NOMO-1 treated with dmso at 0.1 percent for 144 hours (cell line): ENCODE results near the gene COL4A1.
"Not testable (repeated sequence)": the region's sequence is repeated elsewhere in the genome, so short reads cannot be mapped to it uniquely, and the experiment has no call there.

Experiments
- DNase-seq: peaks from one replicate; lab custom pipeline; 2025; ENCODE audit not compliant: unreplicated experiment; lab: John Stamatoyannopoulos, UW

COL4A1 gene

GRCh38 chr13:110324026-110324749 lies 17.2 kb upstream of the COL4A1 start:
- no peak for DNase-seq

- no peak for DNase-seq
These were observed 16.4 kb upstream of the COL4A1 start for GRCh38 chr13:110323172-110323891.

GRCh38 chr13:110322828-110323171 lies 15.8 kb upstream of the COL4A1 start:
- no peak for DNase-seq

GRCh38 chr13:110322126-110322827 lies 15.3 kb upstream of the COL4A1 start:
- DNase-seq: no peak

- not testable (repeated sequence) for DNase-seq
These were observed 14.6 kb upstream of the COL4A1 start for GRCh38 chr13:110321573-110321972.

GRCh38 chr13:110320645-110321044 lies 13.7 kb upstream of the COL4A1 start:
- no peak for DNase-seq

GRCh38 chr13:110319774-110320509 lies 13.0 kb upstream of the COL4A1 start:
- no peak for DNase-seq

- DNase-seq: no peak
These were observed 12.4 kb upstream of the COL4A1 start for GRCh38 chr13:110319397-110319773.

GRCh38 chr13:110318920-110319319 lies 12.0 kb upstream of the COL4A1 start:
- DNase-seq: no peak

- no peak for DNase-seq
These were observed 10.7 kb upstream of the COL4A1 start for GRCh38 chr13:110317496-110318195.

GRCh38 chr13:110317093-110317492 lies 10.1 kb upstream of the COL4A1 start:
- DNase-seq: no peak

GRCh38 chr13:110316196-110316595 lies 9.2 kb upstream of the COL4A1 start:
- no peak for DNase-seq

- no peak for DNase-seq
These were observed 7.7 kb upstream of the COL4A1 start for GRCh38 chr13:110314516-110315245.

- DNase-seq: not testable (repeated sequence)
These were observed 6.8 kb upstream of the COL4A1 start for GRCh38 chr13:110313733-110314132.

- not testable (repeated sequence) for DNase-seq
These were observed 6.3 kb upstream of the COL4A1 start for GRCh38 chr13:110313261-110313660.

- DNase-seq: no peak
These were observed 5.5 kb upstream of the COL4A1 start for GRCh38 chr13:110312339-110313031.

- no peak for DNase-seq
These were observed 4.7 kb upstream of the COL4A1 start for GRCh38 chr13:110311443-110312338.
